Fibroblast of pulmonary artery (primary cell): ENCODE results near the gene CXCR6.

Source experiments
- DNase-seq: peaks from one replicate; pipeline ENCODE4 v3.0.0-alpha.2; 2010; ENCODE audit warnings: low read depth
- H3K4me3 ChIP-seq: replicated peaks from 2 replicates; pipeline ENCODE4 v1.5.1; 2011; ENCODE audit warnings: low read depth, mild to moderate bottlenecking, control low read depth, low read length, moderate library complexity
- TF ChIP-seq, protein P1 (sequence below): IDR thresholded peaks from 2 replicates; pipeline ENCODE4 v1.5.1; 2011; ENCODE audit warnings: mild to moderate bottlenecking, control low read depth, low read length, inconsistent platforms; ENCODE audit errors: missing control alignments

Gene CXCR6

DNA sequence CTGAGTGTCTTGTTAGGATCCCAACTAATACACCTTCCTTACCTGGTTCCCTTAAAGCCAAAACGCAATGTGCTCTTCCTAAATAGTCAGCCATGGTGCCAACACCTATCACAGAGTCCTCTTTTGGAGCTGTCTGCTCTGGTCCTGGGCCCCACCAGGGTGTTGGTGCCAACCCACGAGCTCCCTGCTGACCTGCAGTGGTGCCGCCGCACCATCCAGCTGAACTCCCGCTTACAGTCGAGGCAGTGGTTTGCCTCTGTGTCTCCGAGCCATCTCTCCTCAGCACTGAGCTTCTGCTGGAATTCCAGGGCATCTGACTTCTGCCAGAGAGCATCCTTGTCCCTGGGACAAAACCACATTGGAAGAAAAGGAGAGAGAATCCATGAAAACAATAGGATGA, 15.9 kb downstream of the CXCR6 start:
- no peak for DNase-seq
- no peak overlapping the region for H3K4me3 ChIP-seq
- TF ChIP-seq, protein P1, sequence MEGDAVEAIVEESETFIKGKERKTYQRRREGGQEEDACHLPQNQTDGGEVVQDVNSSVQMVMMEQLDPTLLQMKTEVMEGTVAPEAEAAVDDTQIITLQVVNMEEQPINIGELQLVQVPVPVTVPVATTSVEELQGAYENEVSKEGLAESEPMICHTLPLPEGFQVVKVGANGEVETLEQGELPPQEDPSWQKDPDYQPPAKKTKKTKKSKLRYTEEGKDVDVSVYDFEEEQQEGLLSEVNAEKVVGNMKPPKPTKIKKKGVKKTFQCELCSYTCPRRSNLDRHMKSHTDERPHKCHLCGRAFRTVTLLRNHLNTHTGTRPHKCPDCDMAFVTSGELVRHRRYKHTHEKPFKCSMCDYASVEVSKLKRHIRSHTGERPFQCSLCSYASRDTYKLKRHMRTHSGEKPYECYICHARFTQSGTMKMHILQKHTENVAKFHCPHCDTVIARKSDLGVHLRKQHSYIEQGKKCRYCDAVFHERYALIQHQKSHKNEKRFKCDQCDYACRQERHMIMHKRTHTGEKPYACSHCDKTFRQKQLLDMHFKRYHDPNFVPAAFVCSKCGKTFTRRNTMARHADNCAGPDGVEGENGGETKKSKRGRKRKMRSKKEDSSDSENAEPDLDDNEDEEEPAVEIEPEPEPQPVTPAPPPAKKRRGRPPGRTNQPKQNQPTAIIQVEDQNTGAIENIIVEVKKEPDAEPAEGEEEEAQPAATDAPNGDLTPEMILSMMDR, result no peak

DNA sequence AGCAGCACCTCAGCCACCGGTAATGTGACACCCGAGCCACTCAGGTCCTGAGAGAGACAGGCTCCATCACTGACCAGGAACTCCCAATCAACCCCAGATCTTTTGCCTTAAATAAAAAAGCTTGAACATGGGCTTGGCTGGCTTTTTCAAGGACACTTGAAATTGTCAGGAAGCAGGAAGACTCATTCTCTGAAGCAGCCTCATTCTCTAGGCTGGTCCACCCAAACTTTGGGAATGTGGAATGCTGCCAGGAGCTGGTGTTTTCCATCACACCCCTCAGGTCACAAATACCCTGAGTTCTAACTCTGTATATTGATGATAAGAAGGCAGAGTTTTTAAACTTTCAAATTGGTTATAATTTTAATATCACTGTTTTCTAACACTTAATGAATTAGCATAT, 17.0 kb downstream of the CXCR6 start:
- TF ChIP-seq, protein P1, result no peak
- no peak for DNase-seq
- no peak overlapping the region for H3K4me3 ChIP-seq

DNA sequence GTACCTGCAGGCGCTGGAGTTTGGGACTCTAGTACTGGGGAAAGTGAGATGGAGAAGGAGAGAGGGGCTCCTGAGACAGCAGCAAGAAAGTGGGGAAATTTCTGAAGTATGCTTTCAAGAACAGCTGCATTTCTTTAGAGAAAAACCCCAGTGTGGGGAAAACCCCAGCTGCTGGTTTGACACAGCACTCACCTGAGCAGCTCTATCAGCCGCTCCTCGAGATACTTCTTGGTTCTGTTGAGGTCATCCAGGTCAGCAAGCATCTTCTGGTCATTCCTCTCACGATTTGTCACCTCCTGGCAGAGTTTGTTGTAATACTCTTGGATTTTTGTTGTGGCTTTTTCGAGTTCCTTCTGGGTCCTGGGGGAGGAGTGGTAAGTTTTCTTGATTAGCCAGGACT, 18.8 kb downstream of the CXCR6 start:
- no peak for DNase-seq
- H3K4me3 ChIP-seq, result no peak overlapping the region
- TF ChIP-seq, protein P1, result no peak

DNA sequence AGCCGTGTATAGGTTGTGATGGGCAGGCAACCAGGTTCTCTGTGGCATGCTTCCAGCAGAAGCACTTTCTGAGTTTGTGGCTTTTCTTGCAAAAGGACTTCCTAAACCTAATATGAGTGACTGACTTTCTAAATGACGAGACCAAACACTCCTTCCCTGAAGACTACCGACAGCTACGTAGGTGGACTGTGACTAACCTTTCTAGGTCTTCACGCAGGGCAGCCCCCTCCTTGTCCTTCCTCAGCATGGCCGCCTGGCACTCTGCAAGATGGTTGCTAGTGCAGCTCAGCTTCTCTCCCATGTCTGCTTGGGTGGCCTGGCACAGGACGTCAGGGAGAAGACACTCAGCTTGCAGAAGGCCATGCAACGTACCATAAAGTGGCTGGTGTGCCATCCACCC, 20.9 kb downstream of the CXCR6 start:
- no peak for DNase-seq
- TF ChIP-seq, protein P1, result no peak
- no peak overlapping the region for H3K4me3 ChIP-seq

DNA sequence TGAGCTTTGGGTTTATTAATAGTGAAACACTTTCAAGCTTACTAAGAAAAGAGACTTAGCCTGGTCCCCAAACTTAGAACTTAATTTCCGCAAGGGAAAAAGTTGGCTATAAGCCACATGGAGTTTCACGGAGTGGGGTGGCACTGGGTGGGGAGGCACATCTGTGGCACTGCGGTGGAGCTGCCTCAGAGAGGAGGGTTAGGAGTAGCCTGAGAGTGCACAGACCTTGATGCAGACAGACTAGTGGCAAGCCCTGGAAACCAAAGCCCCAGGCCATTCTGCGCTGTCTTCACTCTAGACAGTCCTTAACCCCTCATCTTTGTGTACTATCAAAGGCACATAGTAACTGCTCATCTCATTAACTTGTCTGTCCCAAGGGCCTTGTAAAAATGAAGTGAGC, 22.0 kb downstream of the CXCR6 start:
- no peak for DNase-seq
- TF ChIP-seq, protein P1, result no peak
- no peak overlapping the region for H3K4me3 ChIP-seq

DNA sequence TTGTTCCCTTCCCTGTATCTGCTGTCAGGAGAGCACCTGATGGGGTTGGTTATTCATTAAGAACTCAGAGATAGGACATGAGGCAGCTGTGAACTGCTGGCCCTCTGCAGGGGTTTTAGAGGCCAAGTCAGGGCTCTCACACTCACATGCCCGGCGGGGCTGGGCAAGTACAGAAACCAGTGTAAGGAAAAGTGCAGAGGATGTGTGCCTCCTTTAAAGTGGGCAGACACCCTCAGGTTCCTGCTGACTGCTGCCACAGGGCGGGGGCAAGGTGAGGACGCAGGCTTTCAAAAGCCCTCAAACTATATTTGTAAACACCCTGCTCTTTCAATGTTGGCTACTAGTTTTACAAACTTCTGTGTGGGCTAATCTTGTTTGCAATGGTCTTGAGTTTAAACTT, 22.4 kb downstream of the CXCR6 start:
- no peak overlapping the region for H3K4me3 ChIP-seq
- DNase-seq, result no peak
- TF ChIP-seq, protein P1, result no peak

DNA sequence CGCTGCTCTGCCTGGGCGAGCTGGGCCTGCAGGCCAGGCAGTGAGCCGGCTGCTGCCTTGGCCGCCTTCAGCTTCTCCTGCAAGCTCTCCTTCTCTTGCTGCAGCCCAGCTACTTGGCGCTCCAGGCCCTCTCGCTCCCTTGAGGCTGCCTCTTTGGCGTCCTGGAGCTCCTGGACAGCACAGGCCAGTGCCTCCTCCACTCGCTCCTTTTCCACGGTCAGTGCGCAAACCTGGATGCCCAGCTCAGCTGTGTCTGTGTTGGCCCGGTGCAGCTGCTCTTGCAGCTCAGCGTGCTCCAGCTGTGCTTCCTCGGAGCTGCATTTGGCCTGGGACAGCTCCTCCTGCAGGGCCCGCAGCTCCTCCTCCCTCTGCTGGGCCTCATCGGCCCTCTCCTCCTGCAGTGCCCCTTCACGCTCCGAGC, 23.1 kb downstream of the CXCR6 start:
- no peak for DNase-seq
- no peak overlapping the region for H3K4me3 ChIP-seq
- TF ChIP-seq, protein P1, result no peak
